Left renal pelvis (tissue), 4 donors: Measurements from ENCODE around the gene G6PC2. TPM values are rescaled to one million over a fixed set of nuclear protein-coding genes. Genes with fewer than 3 reads are reported as not detected.
"Not testable (repeated sequence)": the region's sequence is repeated elsewhere in the genome, so short reads cannot be mapped to it uniquely, and the experiment has no call there.

Experiments used
- DNase-seq, 4 donors: peaks; one replicate each; pipeline ENCODE4 v3.0.0-alpha.2; 2013; ENCODE audit warnings: low read depth in 4 of 4, low spot score in 3 of 4
- polyA plus RNA-seq, 4 donors: library from polyadenylated mRNA; unstranded; fragments of 120-200 nt; gene quantifications; one replicate each; pipeline ENCODE4 v1.2.1, GENCODE V29; 2013; ENCODE audit not compliant: insufficient read length in 4 of 4

Gene G6PC2
- polyA plus RNA-seq, 4 donors: 0.20 TPM; not detected in 3

DNA sequence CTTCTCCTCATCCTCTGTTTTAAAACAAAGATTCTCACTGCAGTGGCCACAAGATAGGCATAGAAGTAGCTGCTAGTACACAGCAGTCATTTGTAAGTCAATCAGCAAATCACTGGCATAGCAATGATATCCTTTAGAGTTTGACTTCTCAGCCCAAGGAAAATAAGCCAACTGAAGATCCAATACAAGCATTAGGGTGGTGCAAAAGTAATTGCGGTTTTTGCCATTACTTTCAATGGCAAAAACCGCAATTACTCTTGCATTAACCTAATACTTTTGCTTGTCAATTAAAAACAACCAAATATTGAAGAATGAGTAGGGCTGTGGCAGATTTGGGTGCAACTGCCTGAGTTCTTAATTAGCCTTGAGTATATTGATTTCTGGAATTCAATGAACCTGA lies 2.8 kb downstream of the G6PC2 start:
- no peak for DNase-seq

DNA sequence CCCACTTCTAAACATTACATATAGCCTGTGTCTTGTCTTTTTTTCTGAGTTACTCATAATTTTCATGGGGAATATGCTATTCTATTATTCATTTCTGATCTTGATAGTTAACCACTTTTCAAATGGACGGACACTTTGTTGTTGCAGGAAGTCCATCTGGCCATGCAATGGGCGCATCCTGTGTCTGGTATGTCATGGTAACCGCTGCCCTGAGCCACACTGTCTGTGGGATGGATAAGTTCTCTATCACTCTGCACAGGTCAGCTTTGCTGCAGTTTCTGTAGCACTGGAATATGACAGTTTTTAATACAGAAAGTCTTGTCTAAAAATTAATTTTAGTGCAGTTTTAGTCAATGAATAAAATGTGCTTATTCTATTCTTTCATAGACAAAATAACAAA lies 3.3 kb downstream of the G6PC2 start:
- no peak for DNase-seq

DNA sequence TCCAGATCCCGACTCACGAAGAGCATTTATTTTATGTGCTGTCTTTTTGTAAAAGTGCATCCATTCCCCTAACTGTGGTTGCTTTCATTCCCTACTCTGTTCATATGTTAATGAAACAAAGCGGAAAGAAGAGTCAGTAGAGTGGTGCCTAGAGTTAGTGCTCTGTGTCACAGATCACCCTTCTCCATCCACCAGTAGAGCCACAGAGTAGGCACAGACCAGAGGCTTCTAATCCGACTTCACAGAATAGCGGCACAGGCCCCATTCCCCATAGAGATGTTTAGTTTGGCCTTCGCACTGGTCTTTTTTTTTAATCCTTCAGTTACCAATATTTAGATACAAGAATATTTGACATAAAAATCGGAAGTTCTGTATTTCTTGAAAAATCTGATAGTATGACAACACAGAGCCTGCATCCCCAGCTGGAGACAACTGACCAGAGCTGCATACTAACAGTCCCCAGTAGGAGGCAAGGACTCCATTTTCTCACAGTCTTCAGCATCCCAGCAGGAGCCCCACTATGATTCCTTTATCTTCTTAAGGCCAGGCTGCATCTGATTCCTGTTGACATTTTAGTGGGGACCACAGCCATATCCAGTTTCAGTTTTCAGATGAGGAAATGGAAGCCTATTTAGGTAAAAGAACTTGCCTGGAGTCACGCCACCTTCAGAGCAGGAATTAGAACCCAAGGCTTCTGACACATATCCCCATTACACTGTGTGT lies 7.0 kb downstream of the G6PC2 start:
- DNase-seq: no peak

DNA sequence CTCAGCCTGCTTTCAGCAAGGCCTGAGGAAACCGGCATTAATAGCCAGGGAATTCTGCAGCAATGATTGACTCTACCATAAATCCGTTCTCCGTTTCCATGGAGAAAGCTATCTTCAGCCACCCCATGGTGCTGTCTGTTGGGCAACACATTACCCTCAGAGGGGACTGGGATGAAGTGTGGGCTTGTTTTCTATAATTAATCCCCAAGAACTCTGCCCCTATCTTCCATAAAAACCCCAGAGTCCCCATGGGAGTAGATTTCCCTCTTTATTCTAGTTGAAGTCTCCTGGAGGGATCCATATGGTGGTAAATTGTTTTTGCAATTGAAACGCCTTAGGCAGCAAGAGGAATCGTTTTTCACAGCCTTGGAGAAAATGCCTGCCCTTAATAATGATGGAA lies 9.2 kb downstream of the G6PC2 start:
- DNase-seq: no peak

DNA sequence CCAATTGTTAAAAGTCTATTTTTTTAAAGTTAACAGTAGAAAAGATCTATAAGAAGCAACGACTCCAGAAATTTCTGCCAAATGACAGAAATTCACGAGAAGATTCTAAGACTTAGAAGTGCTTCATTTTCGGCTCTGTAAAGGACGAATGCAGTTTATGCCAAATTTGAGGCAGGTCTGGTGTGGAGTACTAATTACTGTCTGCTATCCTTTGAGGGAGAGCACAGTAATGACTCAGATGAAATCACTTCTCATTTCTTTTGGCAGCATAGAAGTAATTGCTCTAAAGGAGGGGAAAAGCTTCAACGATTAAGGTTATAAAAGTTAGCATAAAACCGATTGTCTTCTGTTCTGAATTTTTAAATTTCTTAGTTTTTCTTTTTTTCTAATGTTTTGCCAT lies 11.4 kb downstream of the G6PC2 start:
- DNase-seq: no peak

DNA sequence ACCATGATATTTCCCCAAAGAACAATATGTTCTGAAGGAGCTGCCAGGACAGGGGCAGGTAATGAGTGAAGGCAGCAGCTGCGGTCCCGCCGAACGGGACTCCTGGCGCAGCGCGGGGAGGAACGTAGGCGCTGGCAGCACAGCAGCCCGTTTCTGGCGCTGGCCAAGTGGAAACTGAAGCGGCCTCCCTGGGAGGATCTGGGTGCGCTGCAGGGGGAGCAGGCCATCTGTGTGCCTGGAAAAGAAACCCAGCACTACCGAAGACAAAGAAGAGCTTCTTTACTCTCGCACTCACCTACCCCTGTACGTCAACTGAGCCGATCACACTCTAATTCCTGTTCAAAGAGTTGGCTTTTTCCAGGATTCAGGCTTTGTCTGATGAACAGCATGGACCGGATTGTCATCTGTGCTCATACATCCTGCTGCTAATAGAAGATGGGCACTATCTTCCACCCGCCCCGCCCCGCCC lies 11.8 kb downstream of the G6PC2 start:
- no peak for DNase-seq

DNA sequence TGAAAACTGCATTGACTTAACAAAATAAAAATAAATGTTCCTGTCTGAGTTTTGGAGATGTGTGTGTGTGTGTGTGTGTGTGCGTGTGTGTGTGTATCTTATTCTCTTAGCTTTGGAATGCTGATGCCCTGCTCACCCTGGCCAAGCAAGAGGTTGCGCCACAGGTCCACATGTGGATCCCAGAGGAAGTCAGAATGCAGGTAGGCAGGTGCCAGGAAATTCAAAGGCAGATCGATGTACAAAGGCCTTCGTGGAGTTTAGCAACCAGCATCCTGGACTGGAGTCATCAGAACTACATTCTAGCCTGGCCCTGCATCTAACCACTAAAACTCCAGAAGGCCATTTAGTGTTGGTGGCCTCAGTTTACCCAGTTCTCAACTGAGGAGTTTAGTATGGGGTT lies 12.4 kb downstream of the G6PC2 start:
- no peak for DNase-seq

DNA sequence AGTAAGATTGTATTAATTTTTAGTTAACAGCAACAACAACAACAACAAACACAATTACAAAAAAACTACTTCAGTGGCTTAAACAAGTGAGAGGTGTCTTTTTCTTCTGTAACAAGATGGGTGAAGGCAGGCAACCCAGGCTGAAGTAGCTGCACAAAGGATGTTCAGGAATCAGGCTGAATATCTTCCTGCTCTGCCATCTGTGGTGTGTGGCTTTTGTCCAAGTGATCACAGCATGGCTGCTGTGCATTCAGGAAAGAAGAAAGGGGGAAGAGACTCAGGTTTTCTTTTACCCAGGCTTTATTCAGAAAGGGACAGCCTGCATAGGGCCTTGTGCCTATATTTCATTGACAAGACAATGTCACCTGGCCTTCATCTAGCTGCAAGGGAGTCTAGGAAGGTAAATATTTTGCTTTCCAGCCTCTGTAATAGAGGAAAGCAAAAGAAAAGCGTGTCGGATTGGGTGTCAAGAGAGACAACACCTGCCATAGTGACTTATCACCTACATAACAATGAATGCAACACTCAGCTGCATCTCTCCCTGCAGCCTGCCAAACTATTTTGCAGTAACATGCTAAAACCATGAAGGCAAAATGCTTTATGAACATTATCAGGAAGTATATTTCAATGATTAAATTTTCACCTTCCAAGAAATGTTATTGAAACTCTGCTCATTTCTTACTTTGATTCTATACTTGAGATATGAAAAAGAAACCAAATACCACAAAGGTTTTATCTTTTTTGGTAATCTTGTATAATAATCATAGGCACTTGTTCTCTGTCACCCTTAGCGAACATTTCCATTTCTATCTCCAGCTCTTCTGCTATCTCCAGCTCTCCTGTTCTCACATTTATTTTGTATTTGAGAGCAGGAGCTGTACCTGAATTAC lies 14.6 kb downstream of the G6PC2 start:
- DNase-seq: no peak

DNA sequence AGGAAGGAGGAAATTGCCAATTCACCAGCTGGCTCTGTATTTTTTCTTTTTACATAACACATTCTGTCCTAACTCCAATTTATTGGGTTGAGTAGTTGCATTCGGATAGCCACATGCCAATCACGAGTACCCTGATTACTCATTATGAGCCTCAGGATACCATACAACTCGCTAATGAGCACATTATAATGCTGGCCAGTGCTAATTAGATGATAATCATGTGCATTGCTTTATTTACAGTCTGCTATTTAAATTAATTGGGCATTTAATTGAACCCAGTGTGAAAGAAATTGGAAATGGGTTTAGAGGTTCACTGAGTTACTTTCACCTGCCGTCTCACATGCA lies 15.2 kb downstream of the G6PC2 start:
- DNase-seq: no peak

DNA sequence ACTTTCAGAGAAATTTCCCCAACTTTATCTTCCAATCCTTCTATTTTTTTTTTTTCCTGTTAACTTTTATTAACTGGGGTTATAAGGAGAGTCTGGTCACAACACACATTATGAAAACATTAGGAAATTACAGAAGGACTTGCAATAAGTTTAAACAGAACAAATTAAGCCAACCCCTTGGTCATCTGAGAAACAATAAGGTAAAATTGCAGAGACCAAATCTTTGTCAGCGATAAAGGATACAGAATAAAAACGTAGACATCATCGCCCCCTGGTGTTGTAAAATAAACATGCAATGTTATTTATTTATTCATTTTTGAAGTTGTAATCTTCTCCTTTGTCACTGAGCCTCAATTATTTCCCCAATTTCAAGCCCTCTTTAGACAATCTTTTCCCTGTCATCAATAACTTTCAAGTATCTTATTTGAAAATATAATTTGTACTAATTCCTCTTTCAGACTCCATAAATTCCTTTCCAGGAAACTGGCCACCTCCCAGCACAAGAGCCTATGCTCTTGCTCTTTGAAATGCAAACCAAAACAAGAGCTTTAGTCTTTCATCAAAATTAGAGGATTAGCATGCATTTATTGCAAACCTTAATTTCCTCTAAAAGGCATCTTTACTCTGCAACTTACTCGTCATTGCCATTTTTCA lies 19.5 kb downstream of the G6PC2 start:
- no peak for DNase-seq

DNA sequence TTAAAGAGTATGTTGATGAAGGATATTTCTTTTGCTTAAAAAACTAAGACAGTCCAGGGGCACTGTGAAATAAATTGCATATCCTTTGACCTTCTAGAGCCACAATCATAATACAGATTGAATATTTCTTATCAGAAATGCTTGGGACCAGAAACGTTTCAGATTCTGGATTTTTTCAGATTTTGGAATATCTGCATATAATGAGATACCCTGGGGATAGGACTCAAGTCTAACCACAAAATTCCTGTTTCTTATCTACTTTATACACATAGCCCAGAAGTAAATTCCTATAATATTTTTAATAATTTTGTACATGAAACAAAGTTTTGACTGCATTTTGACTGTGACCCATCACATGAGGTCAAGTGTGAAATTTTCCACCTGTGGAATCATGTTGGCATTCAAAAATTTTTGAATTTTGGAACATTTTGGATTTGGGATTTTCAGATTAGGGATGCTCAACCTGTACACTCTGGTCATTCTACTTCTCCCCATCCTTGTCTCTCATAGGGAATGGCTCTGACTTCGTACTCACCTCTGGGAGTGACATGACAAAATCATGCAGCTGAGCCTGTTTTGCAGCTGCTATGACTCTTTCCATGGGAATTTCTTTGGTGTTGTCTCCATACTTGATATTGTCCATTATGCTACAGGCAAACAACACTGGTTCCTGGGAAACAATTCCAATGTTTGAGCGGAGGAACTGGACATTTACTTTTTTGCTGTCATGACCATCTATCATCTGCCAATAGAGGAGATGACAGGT lies 25.7 kb downstream of the G6PC2 start:
- DNase-seq: no peak

DNA sequence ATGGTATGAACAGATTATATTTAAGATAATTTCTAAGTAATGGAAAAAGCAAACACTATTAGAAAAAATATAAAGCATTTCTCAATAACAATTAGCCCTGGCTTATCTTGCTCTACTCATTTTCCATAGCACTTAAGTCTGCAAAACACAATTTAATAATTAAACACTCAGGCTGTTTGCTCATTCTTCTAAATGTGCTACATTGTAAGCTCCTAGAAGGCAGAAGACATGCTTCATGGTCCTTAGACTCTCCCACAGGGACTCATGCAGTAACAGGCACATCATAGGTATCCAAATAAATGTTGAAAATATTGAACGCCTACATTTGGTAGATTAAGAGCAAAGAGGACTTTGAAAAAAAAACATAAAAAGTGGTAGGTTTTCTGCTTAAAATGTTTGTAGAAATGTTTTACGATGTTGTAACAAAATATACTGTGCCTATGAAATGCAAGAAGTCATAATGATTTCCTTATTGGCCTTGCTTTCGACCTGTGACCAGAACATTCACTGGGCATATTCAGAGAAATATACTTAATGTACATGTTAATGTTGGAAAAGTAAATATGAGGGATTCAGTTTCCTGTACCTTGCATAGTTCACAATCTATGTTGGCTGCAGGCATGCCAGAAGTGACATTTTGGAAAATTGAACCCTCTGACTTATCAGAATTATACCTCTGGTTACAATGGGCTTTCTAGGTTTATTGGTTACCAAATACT lies 27.2 kb downstream of the G6PC2 start:
- DNase-seq: no peak

DNA sequence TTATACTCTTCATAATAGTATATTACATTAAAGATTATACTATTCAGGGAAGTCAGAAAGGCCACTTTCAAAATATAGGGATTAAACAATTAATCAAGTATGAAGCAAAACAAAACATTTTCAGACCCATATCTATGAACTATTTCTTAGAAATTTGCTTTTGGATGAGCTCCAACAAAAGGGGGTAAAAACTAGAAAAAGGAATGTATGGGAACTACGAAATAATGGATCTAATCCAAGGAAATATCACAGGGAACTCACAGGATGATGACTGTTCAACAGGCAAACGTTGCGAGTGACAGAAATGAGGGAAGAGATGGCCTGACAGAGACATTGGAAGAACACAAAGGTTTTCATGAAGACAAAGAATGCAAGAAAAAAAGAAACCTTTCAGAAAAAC lies 27.9 kb downstream of the G6PC2 start:
- no peak for DNase-seq

DNA sequence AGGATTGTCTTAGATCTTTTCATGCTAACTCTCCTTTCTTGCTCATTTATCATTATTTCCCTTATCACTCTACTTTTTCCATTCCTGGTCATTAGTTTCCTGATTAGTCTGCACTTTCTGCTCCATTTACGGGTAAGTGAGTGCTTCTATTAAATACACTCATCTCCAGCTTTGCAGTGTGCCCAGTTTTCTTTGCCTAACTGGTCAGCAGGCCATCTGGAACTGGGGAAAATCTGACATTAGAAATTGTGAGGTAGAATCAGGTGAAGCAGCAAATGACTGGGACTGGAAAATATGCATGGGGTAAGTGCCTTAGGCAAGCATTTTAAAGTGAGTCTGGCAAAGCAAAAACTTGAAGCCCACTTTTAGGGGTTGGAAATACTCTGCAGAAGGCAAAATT lies 29.2 kb downstream of the G6PC2 start:
- DNase-seq: no peak

DNA sequence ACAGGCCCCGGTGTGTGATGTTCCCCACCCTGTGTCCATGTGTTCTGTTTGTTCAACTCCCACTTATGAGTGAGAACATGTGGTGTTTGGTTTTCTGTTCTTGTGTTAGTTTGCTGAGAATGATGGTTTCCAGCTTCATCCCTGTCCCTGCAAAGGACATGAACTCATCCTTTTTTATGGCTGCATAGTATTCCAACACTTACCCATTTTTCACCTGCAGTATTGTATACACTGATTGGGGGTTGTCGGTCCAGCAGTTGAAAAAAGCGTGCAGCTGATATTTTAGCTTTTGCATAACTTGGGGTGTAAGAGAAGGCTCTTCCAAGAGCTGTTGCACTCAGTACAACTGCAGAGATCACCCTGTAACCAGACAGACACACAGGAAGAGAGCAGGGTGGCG lies 31.1 kb downstream of the G6PC2 start:
- DNase-seq: not testable (repeated sequence)

DNA sequence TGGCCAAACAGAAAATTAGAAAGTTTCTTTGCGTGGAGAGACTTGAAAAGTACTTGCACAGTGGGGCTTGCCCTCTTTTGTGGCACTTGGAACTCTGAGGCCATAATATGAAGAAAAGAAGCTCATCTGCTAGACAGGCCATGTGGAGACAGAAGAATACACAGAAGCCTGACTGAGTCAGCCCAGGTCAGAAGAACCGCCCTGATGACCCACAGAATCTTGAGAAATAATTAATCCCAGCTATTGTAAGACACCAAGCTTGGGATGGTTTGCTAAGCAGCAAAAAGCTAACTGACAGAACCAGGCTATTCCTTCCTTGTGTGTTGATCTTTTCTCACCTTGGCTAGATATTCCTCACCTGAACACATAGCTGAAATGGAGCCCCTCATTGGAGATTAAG lies 33.7 kb downstream of the G6PC2 start:
- no peak for DNase-seq

DNA sequence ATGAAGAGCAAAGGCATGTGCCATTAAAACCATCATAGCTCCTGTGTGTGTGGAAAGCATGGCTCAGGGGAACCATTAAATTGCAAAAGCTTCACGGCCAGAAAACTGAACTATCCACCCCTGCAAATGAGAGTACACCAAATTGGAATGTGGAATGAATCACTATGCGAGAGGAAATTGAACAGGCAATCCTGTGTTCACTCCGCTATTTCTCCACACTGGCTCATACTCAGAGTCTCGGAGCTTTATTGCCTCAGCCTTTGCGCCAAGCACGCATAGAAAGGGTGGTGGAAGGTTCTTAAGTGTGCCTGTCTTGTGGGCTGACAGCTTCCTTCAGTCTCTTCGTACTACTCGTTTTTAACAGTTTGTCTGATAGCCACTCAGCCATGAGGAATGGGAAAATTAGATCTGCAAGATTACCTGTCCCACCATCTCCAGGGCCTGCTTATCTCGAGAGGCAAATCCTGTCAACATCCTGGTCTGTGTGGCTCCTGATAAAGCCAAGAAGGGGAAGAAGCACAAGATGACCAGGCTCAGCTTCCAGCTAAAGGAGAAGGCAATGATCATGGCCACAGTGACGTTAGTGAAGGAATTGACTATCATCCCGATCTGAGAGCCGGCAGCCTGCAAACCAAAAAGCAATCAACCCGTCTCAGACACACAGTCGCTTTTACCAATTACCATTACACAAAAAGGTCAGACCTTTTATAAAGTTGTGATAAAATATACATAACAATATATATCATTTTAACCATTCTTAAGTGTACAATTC lies 34.9 kb downstream of the G6PC2 start:
- DNase-seq: no peak

DNA sequence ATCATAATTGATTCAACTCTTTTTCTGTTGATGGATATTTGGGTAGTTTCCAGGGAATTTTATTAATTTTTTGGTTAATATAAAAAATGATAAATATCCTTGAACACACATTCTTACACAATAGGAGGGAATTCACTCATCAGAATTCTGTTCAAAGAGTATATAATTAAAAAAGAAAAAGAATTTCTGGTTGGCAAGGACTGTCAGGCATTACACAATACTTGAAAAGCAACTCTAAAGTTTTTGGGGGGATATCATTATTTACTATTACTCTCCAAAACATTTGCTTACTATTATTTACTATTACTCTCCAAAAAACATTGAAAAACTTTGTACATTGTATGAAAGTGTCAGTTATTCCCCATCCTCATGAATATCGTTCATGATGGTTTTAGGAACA lies 38.0 kb downstream of the G6PC2 start:
- DNase-seq: no peak

DNA sequence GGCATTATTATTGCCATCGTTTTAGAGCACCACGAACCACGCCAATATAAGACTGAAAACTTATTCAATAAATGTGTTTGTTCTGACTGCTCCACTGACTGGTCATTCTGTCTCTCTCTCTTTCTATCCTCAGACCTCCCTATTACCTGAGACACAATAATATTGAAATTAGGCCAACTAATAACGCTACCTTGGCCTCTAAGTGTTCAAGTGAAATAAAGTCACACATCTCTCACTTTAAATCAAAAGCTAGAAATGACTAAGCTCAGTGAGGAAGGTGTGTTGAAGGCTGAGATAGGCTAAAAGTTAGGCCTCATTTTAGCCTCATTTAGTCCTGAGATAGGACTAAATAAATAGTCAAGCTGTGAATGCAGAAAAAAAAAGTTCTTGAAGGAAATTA lies 38.8 kb downstream of the G6PC2 start:
- DNase-seq: no peak
